Panc1 (cell line): ENCODE results near the gene SHISA9.

Experiments
- POLR2AphosphoS5 ChIP-seq: IDR thresholded peaks from 2 replicates; pipeline ENCODE4 v1.6.1; 2012; ENCODE audit warnings: mild to moderate bottlenecking, low read depth, low read length, moderate library complexity
- TF ChIP-seq, protein P1 (sequence below), 2 experiments: IDR thresholded peaks; 2 replicates each; pipeline ENCODE4 v1.6.1; 2011 to 2012; ENCODE audit warnings: low read depth in 2 of 2, control low read depth in 1 of 2, low read length in 1 of 2, mild to moderate bottlenecking in 1 of 2, moderate library complexity in 1 of 2; ENCODE audit not compliant: insufficient read depth in 1 of 2
- TF ChIP-seq, protein P2 (sequence below): fragments of 450-650 bp; IDR thresholded peaks from 2 replicates; pipeline ENCODE4 v1.5.1; 2017; ENCODE audit warnings: mild to moderate bottlenecking

GRCh38 chr16:13100970-13101369 lies 199.6 kb downstream of the SHISA9 start:
- TF ChIP-seq, protein P1, sequence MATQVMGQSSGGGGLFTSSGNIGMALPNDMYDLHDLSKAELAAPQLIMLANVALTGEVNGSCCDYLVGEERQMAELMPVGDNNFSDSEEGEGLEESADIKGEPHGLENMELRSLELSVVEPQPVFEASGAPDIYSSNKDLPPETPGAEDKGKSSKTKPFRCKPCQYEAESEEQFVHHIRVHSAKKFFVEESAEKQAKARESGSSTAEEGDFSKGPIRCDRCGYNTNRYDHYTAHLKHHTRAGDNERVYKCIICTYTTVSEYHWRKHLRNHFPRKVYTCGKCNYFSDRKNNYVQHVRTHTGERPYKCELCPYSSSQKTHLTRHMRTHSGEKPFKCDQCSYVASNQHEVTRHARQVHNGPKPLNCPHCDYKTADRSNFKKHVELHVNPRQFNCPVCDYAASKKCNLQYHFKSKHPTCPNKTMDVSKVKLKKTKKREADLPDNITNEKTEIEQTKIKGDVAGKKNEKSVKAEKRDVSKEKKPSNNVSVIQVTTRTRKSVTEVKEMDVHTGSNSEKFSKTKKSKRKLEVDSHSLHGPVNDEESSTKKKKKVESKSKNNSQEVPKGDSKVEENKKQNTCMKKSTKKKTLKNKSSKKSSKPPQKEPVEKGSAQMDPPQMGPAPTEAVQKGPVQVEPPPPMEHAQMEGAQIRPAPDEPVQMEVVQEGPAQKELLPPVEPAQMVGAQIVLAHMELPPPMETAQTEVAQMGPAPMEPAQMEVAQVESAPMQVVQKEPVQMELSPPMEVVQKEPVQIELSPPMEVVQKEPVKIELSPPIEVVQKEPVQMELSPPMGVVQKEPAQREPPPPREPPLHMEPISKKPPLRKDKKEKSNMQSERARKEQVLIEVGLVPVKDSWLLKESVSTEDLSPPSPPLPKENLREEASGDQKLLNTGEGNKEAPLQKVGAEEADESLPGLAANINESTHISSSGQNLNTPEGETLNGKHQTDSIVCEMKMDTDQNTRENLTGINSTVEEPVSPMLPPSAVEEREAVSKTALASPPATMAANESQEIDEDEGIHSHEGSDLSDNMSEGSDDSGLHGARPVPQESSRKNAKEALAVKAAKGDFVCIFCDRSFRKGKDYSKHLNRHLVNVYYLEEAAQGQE (IDR thresholded peaks at IDR 0.05; ENCODE audit: insufficient read depth in 1 of 2, low read depth in 2 of 2, low read length in 1 of 2), result no peak
- TF ChIP-seq, protein P2, sequence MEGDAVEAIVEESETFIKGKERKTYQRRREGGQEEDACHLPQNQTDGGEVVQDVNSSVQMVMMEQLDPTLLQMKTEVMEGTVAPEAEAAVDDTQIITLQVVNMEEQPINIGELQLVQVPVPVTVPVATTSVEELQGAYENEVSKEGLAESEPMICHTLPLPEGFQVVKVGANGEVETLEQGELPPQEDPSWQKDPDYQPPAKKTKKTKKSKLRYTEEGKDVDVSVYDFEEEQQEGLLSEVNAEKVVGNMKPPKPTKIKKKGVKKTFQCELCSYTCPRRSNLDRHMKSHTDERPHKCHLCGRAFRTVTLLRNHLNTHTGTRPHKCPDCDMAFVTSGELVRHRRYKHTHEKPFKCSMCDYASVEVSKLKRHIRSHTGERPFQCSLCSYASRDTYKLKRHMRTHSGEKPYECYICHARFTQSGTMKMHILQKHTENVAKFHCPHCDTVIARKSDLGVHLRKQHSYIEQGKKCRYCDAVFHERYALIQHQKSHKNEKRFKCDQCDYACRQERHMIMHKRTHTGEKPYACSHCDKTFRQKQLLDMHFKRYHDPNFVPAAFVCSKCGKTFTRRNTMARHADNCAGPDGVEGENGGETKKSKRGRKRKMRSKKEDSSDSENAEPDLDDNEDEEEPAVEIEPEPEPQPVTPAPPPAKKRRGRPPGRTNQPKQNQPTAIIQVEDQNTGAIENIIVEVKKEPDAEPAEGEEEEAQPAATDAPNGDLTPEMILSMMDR, result no peak
- TF ChIP-seq POLR2AphosphoS5, result no peak
